IPS DF 4.7 (cell line): ENCODE measurements around the gene ZFP36L1.

Source experiments
- DNase-seq: peaks from one replicate; pipeline ENCODE4 v3.0.0-alpha.2; 2013; ENCODE audit warnings: low spot score; ENCODE audit errors: extremely low read depth

The ZFP36L1 gene

GRCh38 chr14:68796418-68797101, 3.7 kb upstream of the ZFP36L1 start:
- peak; percentile 93 for DNase-seq

DNA sequence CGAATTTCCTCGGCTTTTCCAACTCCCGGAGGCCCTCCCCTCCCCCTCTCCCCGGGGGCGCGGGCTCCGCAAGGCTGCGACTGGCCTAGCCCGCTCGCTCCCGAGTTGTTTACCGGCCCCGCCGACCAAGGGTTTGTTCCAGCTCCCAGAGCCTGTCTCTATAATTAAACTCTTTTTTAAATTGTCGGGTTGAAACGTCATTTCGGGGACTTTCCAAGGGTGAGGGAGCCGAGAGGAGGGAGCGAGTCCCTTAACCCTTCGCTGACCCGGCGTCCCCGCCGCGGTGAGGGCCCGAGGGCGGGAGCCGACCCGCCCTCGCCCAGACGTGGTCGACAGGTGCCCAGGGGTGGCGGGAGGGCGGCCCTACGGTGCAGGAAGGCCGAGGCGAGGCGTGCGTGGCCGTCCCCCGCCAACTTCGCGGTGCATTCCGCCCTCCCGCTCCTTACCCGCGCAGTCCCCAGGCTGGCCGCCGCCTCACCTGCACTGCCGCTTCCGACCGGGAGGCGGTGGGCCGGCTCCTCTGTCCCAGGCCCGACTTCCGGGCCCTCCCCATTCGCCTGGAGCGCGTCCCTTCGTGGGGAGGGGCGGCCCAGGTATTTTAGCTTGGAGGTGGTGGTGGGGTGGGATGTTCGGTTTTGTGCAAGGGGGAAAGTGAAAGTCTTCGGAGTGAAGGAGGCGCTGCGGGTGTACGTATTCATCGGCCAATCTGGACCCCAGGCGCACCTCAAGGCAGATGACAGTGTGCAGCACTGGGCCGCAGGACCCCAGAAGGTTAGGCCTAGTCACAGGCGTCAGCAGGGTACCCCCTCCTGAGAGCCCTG, 2.9 kb upstream of the ZFP36L1 start:
- no peak for DNase-seq

GRCh38 chr14:68794851-68795596, 2.2 kb upstream of the ZFP36L1 start:
- no peak for DNase-seq

DNA sequence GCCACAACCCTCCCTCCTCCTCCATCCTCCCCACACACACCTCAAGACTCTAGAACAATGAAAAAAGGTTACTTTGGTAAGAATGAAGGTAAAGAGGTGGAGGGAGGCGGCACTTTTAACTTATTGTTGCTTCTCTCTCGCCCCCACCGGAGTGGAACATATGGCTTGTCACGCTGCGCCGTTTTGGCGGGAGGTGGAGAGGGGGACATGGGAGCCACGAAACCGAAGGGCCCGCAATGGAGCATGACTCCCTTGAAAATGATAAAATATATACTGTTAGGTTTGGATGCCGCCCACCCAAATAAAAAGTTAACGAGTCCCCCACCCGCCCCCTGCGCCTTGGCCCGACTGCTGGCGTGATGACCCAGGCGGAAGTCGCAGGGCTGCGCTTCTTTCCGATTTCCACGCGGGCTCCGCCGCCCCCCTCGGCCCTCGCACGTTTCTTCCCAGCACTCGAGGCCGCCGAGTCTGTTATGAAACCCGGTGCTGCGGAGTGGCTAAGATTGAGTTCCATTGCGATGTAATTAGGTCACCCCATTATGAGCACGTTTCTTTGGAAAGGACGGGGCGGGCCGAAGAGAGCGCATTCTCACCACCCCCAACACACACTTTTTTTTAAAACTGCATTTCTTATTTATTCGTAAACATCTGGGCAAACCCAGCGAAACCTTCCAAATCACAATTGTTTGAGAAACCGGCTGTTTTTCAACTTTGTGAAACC, 1.4 kb upstream of the ZFP36L1 start:
- no peak for DNase-seq

GRCh38 chr14:68793734-68794129, 865 bp upstream of the ZFP36L1 start:
- no peak for DNase-seq

DNA sequence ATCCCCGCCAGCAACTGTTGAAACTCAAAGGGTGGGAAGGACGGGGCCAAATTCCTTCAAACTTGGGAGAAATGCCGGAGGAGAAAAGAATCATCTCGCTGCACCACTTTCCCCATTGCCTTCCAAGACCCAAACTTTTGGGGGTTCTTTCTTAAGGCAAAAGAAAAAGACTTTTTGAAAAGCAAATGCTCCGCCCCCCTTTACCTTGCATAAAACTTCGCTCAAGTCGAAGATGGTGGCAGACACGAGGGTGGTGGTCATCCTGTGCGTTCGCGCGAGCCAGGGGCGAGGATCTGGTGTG, 239 bp downstream of the ZFP36L1 start:
- no peak for DNase-seq

- no peak for DNase-seq
Measured at GRCh38 chr14:68791902-68792677, 777 bp downstream of the ZFP36L1 start.

DNA sequence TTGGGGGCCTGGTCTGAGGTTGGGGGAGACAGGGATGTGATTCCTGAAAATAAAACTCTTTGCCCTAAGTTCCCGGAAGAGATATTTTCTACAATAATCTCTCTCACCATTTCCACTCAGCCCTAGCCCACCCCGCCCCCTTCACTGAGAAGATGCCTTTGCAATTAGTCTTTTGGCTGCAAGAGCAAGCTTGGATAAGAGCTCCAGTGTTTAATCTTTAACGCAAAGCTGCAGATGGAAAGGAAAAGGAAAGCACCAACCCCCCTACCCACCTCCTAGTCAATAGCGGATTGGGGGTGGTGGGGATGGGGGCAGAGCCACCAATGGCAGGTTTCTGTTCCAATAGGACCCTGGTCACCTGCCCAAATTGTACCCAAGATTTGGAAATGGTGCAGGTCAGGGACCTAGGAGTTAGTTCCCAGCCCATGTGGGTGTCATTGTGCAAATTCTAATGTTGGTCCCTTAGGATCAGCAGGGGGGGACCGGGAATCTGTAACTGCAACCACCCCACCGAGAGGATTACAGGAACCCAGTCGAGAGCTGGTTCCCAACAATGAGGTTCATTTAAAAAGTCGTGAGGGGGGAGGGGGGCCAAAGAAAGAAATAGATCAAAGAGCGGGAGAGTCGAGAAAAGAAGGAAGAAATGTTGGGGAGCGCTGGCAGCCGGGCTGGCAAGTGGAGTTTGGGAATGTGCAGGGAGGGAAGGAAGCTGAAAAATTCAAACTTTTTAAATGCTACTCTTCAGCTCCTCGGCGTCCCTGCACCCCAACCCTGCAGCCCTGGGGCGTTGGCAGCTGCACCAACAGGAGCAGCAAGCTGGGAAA, 1.6 kb downstream of the ZFP36L1 start:
- no peak for DNase-seq

DNA sequence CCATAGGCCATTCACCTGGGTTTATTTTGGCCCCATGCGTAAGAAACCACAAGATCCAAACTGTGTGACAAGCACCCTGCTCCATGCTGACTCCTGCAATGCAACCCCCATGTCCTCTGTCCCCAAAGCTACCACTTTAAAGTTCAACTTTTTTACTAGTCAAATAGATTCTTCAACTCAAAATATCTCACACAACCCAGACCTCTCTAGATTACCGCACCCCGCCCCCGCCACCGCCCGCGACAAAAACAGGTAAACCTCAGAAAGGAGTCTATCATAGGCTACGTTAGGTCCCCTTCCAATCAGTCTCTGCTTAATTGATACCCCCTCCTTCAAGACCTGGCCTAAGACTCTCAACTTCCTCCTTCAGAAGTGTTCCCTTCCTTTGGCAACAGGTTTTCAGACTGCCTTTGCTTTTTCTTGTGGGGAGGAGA, 2.2 kb downstream of the ZFP36L1 start:
- DNase-seq: no peak

- DNase-seq: no peak
Measured at GRCh38 chr14:68789821-68790643, 2.8 kb downstream of the ZFP36L1 start.

GRCh38 chr14:68788996-68789820, 3.7 kb downstream of the ZFP36L1 start:
- DNase-seq: no peak

DNA sequence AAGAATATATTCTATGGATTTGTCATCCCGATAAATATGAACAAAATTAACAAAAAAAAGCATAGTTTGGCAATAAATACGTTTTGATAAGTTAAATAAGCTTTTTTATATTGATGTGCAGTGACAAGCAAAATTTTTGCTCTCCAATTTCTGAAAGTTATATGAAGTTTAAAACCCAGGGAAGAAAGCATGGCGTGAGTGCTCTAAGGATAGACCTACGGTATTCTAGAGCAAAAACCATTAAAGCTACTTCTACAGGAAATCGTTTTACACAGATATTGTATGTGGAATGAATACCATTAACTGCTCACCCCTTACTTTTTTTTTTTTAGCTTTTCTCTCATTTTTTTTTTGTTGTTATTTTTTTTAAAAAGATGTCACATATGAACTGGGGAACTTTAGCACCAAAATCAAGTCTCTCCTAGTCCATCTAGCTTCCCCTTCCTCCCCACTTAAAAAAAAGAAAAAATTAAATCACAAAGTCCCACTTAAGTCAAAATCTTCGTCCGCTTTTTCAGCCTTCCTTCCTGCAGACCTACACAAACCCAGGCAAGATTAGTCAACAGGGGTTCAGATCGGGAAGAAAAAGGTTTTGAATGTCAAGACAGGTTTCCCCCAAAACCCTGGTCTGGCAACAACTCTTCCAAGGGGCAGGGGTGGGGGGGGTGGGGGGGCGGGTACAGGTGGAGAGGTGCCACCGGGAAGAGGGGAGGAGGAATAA, 4.4 kb downstream of the ZFP36L1 start:
- no peak for DNase-seq

GRCh38 chr14:68787092-68787992, 5.5 kb downstream of the ZFP36L1 start:
- DNase-seq: no peak

- DNase-seq: no peak
Measured at GRCh38 chr14:68786491-68787091, 6.3 kb downstream of the ZFP36L1 start.

- DNase-seq: no peak
Measured at GRCh38 chr14:68785534-68786490, 7.1 kb downstream of the ZFP36L1 start.
